ENCODE measurements around the gene CCL17.

Gene CCL17

DNA sequence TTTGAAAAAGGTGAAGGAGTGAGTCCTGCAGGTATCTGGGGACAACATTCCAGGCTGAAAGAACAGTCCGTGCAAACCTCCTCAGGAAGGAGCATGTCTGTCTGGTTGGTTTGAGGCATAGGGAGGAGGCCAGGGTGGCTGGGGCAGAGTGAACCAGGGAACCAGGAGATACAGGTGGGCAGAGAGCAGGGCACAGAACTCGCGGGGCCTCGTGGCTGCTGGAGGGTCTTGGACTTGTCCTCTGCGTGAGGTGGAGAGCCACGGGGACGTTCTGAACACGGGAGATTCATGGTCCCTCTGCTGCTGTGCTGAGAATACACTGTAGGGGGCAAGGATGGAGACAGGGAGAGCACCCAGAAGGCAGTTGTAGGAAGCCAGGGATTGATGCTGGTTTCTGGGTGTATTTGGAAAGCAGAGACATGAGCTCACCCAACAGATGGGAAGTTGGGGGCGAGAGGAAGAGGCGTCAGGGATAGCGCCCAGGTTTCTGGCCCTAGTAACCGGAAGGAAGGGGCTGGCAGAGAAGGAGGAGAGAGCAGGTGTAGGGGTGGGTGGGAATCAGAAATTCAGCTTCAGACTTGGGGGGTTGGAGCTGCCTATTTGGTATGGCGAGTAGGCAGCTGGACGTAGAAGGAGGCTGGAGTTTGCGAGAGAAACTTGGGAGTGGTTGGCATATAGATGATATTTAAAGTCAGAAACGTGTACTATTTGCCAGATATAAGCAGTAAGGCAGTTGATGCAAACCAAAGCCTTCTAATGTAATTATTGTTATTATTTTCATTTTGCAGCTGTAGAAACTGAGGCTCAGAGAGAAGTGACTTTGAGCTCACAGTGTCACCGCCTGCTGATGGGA is at the start of gene CCL17:
Gene CCL17 (plus strand): TSS at position 803 of the 853 bp plus-strand sequence. CDS start 9,166 bp downstream, outside the sequence.
- DNase-seq (ENCODE audit: insufficient read length, low spot score) (no peak), FAIRE-seq (no peak)
- TF ChIP-seq, protein P1, sequence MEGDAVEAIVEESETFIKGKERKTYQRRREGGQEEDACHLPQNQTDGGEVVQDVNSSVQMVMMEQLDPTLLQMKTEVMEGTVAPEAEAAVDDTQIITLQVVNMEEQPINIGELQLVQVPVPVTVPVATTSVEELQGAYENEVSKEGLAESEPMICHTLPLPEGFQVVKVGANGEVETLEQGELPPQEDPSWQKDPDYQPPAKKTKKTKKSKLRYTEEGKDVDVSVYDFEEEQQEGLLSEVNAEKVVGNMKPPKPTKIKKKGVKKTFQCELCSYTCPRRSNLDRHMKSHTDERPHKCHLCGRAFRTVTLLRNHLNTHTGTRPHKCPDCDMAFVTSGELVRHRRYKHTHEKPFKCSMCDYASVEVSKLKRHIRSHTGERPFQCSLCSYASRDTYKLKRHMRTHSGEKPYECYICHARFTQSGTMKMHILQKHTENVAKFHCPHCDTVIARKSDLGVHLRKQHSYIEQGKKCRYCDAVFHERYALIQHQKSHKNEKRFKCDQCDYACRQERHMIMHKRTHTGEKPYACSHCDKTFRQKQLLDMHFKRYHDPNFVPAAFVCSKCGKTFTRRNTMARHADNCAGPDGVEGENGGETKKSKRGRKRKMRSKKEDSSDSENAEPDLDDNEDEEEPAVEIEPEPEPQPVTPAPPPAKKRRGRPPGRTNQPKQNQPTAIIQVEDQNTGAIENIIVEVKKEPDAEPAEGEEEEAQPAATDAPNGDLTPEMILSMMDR (IDR thresholded peaks at IDR 0.05; ENCODE audit: insufficient read depth, missing control alignments) = no peak

DNA sequence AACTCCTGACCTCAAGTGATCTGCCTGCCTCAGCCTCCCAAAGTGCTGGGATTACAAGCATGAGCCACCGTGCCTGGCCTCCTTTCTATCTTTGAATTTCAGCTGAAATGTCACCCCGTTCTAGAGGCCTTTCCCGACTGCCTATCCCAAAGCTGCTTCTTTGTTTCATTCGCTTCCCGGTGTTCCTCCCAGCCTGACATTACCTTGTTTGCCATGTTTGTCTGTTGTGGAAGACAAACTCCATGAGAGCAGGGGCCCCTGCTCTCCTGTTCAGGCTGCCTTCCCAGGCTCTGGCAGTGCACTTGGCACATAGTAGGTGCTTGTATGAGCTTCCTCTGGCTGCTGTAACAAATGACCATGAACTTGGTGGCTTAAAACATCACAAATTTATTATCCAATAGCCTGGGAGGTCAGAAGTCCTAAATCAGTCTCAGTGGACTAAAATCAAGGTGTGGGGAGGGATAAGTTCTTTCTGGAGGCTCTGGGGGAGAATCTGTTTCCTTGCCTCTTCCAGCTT is 48.6 kb upstream of the CCL17 start:
- FAIRE-seq = no peak
- TF ChIP-seq, protein P1 (IDR thresholded peaks at IDR 0.05; ENCODE audit: insufficient read depth, missing control alignments) = no peak
- no peak for DNase-seq (ENCODE audit: insufficient read length, low spot score)

DNA sequence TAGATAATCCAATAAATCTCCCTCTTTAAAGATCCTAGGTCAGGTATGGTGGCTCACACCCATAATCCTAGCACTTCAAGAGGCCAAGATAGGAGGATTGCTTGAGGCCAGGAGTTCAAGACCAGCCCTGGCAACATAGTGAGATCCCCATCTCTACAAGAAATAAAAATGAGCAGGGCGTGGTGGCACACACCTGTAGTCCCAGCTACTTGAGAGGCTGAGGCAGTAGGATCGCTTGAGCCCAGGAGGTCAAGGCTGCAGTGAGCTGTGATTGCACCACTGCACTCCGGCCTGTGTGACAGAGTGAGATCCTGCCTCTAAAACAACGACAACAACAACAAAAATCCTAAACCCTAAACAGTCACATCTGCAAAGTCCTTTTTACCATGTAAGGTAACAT is 48.0 kb upstream of the CCL17 start:
- TF ChIP-seq, protein P1 (IDR thresholded peaks at IDR 0.05; ENCODE audit: insufficient read depth, missing control alignments) = no peak
- DNase-seq (ENCODE audit: insufficient read length, low spot score) = no peak
- FAIRE-seq = no peak

DNA sequence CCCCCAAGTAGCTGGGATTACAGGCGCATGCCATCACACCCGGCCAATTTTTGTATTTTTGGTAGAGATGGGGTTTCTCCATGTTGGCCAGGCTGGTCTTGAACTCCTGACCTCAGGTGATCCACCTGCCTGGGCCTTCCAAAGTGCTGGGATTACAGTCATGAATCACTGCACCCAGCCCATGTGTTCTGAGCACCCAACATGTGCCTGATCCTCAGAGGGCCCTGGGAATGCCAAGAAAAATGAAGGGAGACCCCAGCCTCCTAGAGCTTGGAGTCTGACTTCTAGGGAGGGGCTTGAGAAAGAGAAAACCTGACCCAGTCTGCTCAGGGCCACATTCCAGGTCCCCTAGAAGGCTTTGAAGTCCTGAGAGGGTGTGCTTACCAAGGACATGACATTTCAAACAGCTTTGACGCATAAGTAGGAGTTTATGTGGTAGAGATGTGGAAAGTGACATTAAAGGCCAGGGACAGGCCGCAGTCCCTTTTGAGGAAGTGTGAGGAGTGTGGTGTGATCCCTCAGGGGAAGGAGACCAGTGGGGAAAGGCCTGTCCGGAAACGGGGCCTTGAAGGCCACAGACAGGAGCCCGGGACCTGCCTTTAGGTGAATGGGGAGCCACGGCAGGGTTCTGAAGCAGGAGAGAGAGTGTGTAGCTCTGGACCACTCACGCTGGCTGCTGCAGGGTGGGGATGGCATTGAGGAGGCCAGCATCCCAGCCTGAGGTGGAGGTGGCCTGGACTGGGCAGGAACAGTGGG is 47.1 kb upstream of the CCL17 start:
- no peak for FAIRE-seq
- DNase-seq (ENCODE audit: insufficient read length, low spot score) = no peak
- TF ChIP-seq, protein P1 (IDR thresholded peaks at IDR 0.05; ENCODE audit: insufficient read depth, missing control alignments) = no peak

DNA sequence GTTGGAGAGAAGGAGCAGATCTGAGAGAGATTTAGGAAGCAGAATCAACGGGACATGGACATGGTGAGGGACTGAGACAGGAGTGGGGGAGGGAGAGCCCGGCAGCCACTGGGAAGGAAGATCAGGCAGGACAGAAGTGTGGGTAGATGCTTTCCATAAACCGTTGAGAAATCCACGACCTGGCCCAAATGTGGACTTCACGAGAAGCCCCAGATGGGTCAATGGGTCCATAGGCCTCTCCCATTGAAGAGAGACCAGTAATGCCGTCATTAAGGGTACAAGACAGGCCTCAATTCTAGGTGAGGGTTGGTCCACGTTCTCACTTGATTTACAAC is 46.5 kb upstream of the CCL17 start:
- DNase-seq (ENCODE audit: insufficient read length, low spot score) (no peak), FAIRE-seq (no peak)
- TF ChIP-seq, protein P1 (IDR thresholded peaks at IDR 0.05; ENCODE audit: insufficient read depth, missing control alignments) = no peak

DNA sequence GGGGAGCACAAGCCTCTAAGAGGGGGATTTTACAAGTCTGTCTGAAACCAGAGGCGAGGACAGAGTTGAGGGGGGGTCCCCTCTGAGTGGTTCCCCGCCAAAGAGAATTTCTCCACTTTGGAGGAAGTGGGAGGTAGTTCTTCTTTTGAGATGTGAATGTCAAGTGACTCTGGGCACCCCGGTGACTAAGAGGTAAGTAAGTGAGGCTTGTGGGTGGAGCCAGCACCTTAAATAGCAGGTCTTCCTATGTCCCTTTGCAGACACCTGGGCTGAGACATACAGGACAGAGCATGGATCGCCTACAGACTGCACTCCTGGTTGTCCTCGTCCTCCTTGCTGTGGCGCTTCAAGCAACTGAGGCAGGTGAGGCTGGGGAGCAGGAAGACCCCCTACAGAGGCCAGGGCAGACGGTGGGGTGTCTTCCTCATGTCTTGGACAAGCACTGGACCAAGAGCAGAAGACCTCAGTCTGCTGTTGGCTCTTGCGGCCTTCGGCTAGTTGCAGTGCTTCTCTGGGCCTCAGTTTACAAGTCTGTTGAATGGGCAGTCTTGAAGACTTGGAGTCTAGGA is 46.0 kb upstream of the CCL17 start, which contains the start of gene CCL22:
Gene CCL22 (plus strand): TSS at position 257 of the 569 bp plus-strand sequence. CDS start 34 bp downstream, at position 291.
- DNase-seq (ENCODE audit: insufficient read length, low spot score) = no peak
- FAIRE-seq = no peak

More for the DNA sequence above, 46.0 kb upstream of the CCL17 start, which contains the start of gene CCL22:
- TF ChIP-seq, protein P1 (IDR thresholded peaks at IDR 0.05; ENCODE audit: insufficient read depth, missing control alignments) = no peak

Measured in D721Med (cell line).